GM12891 (cell line): ENCODE data around the gene ECE2.

Source experiments
- DNase-seq: peaks from one replicate; pipeline ENCODE4 v3.0.0; 2011; ENCODE audit warnings: low spot score; ENCODE audit not compliant: insufficient read length
- FAIRE-seq: peaks from 2 replicates; lab custom pipeline; 2011; peaks lifted over from hg19 to GRCh38; lab: Jason Lieb, UNC
- PAX5 ChIP-seq: IDR thresholded peaks from 2 replicates; pipeline ENCODE4 v1.6.1; 2011; ENCODE audit warnings: low read length, moderate library complexity, mild to moderate bottlenecking; ENCODE audit not compliant: insufficient read depth, severe bottlenecking
- POLR2A ChIP-seq: IDR thresholded peaks from 2 replicates; pipeline ENCODE4 v1.6.1; 2011; ENCODE audit warnings: low read depth, low read length, control low read depth
- POLR2AphosphoS5 ChIP-seq: IDR thresholded peaks from 2 replicates; pipeline ENCODE4 v1.6.1; 2011; ENCODE audit warnings: low read depth, low read length, control low read depth
- POU2F2 ChIP-seq: IDR thresholded peaks from 2 replicates; pipeline ENCODE4 v1.6.1; 2011; ENCODE audit warnings: low read depth, mild to moderate bottlenecking, control low read depth, low read length, moderate library complexity
- SPI1 ChIP-seq: IDR thresholded peaks from 2 replicates; pipeline ENCODE4 v1.6.1; 2011; ENCODE audit warnings: low read depth, low read length, control low read depth
- TAF1 ChIP-seq: IDR thresholded peaks from 2 replicates; pipeline ENCODE4 v1.6.1; 2011; ENCODE audit warnings: low read depth, low read length, control low read depth

ECE2 gene

DNA sequence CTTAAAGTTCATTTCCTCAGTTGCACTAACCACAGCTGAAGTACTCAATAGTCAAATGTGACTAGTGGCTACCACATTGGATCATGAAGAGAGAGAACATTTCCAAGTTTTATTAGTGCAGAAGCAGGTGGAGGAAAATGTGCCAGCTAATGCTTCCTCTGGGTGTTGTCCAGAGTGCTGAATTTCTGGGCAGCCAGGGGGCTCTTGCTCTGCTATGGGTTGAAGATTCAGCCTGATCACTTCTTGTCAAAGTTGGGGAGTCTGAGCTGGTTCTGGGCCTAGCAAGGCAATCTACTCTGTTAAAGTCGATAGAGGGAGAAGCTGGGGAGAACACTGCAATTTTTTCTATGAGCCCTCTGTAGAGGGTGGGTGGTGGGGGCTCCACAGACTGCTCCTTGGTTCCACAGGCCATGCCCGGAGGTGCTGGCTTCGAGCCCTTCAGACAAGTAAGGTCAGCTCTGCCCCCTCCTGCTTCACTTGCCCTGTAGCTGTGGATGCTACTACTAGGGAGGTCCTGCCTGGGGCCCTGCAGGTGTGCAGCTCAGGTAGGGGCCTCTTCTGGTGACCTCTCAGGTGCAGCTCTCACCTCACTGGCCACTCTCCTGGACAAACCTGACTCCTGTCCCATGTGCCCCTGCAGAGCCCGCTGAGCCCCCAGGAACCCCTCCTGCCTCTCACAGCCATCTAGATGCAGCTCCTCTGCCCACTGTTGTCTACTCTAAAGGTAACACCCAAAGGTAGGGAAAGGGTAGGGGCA, 35.3 kb upstream of the ECE2 start:
- FAIRE-seq = no peak
- TF ChIP-seq TAF1 = no peak
- TF ChIP-seq PAX5 = no peak
- TF ChIP-seq POU2F2 = no peak
- TF ChIP-seq POLR2A = no peak
- TF ChIP-seq SPI1 = no peak
- TF ChIP-seq POLR2AphosphoS5 = no peak
- DNase-seq = no peak

DNA sequence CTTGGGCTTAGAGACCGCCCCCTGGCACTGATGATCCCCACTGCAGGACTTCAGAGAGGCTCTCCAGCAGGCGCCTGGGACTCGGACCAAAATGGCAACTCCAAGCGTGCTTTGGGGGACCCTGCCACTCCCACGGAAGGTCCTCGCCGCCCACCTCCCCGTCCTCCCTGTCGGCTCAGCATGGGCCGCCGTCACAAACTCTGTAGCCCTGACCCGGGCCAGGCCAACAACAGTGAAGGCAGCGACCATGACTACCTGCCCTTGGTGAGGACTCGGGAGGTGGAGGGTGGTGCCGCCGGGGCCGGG, 34.7 kb upstream of the ECE2 start:
- no peak for FAIRE-seq

GRCh38 chr3:184241447-184242296, 34.1 kb upstream of the ECE2 start:
- FAIRE-seq = no peak
- no peak for DNase-seq
- TF ChIP-seq SPI1 (no peak), PAX5 (no peak)

More for the DNA sequence above, 34.7 kb upstream of the ECE2 start:
- no peak for TF ChIP-seq SPI1
- no peak for TF ChIP-seq POLR2A
- TF ChIP-seq PAX5 = no peak
- no peak for TF ChIP-seq TAF1
- no peak for DNase-seq

DNA sequence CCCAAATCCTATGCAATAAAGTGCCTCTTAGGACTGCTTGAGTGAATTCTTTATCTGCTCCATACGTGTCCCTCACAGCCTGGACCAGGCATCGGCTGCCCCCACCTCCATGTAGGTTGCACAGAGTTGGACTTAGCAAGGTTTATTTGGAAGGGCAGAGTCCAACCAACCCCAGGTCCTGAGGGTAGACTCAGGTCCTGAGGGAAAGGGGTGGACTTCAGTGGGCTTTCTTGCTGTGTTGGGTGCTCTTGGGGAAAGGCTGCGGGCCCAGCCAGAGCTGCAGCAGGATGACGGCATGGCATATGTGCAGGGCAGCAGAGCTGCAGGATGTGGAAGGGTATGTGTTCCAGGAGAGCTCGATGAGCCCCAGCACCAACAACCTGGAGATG, 33.5 kb upstream of the ECE2 start:
- FAIRE-seq (no peak), DNase-seq (no peak)
- TF ChIP-seq PAX5 (no peak), POLR2AphosphoS5 (no peak), POLR2A (no peak), TAF1 (no peak), SPI1 (no peak), POU2F2 (no peak)

DNA sequence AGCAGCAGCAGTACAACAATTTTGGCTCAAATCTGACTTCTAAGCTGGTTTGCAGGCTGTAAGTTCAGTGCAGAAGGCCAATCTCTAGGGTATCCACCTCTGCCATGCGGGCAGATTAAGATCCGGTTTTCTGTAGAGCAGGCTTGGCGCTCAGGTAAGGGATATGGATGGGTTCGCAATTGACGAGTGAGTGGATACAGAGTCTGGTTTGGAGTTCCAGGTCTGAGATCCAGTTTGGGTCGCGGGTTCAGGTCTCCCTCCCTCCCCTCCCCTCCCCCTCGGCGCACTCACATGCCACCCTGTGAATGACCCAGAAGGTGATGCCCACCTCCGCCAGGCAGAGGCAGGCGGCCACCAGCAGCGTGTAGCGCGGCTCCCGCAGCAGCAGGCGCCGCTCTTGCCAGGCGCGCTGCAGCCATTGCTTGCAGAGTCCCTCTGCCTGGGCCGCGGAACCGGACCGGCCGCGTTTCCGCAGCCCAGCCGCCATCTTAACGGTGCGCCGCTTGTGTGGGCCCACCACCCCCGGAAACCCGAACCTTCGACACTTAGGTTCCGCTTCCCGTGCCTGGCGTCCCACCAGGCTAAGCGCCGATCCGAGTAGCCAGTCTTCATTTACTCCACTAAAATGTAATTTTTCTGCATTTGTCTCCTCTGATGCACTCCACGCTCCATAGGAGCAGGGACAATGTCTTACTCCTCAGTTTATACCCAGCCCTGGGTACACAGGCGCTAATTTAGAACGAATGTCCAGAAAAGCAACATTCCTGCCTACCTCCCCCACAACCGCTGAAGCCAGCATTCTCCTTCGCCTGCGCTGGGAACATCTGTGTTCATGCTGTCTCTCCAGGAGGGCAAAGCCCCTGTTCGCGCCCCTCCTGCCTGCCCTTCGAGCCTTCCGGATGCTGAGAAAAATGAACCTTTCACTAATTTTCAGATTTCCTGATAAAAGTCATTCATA, 27.1 kb upstream of the ECE2 start, which contains the start of gene ALG3:
Gene ALG3 (minus strand): TSS at position 509 of the 958 bp plus-strand sequence. CDS start 22 bp downstream, at position 487.
- DNase-seq = peak; percentile 85
- TF ChIP-seq POLR2AphosphoS5 = peak; percentile 83
- TF ChIP-seq POU2F2 = peak; percentile 83
- peak; percentile 94 for TF ChIP-seq POLR2A
- no peak for TF ChIP-seq PAX5
- TF ChIP-seq TAF1 = peak; percentile 99
- TF ChIP-seq SPI1 = no peak
- peak; percentile 80 for FAIRE-seq

GRCh38 chr3:184249412-184250166, 26.2 kb upstream of the ECE2 start, which contains the start of gene EEF1AKMT4:
TSS of gene EEF1AKMT4 (plus strand) at chr3:184249672. CDS start at chr3:184249695, 23 bp downstream.
- FAIRE-seq (peak; percentile 92), DNase-seq (peak; percentile 93)

DNA sequence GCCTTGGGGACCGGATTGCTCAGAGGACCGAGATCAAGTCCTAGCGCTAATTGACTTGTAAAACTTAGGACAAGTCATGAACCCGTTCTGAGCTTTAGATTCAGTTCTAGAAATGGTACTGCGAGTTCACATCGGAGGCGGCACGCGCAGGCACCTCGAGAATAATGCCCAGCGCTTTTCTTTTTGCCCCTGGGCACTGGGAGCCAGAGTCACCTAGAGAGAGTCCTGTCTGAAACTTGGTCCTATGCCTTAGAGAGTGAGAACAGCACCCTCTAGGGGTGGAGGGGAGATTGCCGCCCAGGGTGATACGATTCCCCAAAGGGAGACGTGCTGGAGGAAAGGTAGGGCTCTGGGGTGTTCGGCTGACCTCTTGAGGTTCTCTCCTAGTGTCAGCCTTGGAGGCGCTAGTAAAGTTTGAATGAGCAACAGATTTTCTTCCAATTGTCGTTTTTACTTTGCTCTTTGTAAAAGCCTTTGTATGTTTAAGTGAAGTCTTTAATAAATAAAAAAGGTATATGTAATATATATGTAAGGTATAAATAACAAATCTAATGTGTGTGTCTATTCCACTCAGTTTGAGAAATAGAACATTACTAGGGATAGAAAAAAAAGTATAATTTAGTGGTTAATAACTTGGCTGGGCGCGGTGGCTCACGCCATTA, 25.5 kb upstream of the ECE2 start:
- FAIRE-seq = peak; percentile 88
- DNase-seq = peak; percentile 84
- TF ChIP-seq PAX5 = no peak
- no peak for TF ChIP-seq POLR2AphosphoS5
- no peak for TF ChIP-seq TAF1
- TF ChIP-seq POU2F2 = no peak
- no peak for TF ChIP-seq POLR2A
- no peak for TF ChIP-seq SPI1

More at GRCh38 chr3:184249412-184250166, 26.2 kb upstream of the ECE2 start, which contains the start of gene EEF1AKMT4:
- TF ChIP-seq TAF1 = no peak
- peak; percentile 99 for TF ChIP-seq PAX5
- peak; percentile 47 for TF ChIP-seq SPI1

DNA sequence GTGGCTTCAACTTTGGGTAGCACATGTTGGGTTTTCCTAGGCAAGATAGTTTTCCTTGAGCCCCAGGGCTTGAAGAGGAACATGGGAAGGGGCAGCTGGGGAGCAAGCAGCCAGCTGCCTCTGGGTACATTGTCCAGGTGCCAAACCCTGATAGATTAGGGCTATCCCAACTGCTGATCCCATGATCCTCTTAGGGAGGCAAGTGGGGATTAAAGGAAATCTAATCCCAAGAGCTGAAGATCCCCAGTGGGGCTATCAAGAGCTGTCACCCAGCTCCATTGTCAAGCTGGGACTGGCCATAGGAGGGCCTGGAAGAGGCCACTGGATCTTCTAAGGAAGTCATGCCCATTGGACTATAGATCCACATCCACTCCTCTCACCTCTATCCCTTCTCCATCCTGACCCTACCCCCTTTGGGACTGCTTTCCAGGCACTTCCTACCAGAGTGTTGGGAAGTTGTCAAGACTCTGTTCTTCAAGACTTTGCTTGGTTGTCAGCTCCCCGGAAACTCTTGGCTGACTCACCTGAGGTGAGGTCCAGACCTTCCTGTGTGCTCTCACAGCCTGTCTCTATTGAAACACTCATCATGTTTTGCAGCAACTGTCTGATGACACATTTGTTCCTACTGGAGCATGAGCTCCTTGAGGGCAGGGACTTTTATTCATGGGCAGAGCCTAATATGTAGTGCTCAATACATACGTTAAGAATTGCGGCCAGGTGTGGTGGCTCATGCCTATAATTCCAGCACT, 20.4 kb upstream of the ECE2 start:
- TF ChIP-seq TAF1 = no peak
- TF ChIP-seq SPI1 = no peak
- no peak for TF ChIP-seq PAX5
- TF ChIP-seq POLR2AphosphoS5 = no peak
- no peak for TF ChIP-seq POU2F2
- no peak for TF ChIP-seq POLR2A
- no peak for DNase-seq
- FAIRE-seq = no peak
